ENCODE results near the gene FKTN.

GRCh38 chr9:105515811-105516413 is 42.0 kb upstream of the FKTN start:
- TF ChIP-seq FOSL1 (tag; conservative IDR thresholded peaks at IDR 0.05) (no peak), GABPA (tag; conservative IDR thresholded peaks at IDR 0.05; ENCODE audit: low read depth) (no peak), MAFK (IDR thresholded peaks at IDR 0.05; ENCODE audit: low read length) (no peak), ZNF586 (CRISPR knock-in tag; conservative IDR thresholded peaks at IDR 0.05) (no peak), FOXM1 (IDR thresholded peaks at IDR 0.05; ENCODE audit: low read depth) (no peak), FOXM1 (CRISPR knock-in tag; IDR thresholded peaks at IDR 0.05; ENCODE audit: low read depth) (no peak), CTCF (IDR thresholded peaks at IDR 0.05 in 2 of 3, conservative IDR thresholded peaks at IDR 0.05 in 1 of 3; ENCODE audit: insufficient read depth in 2 of 3, low read depth in 1 of 3, low read length in 3 of 3) (no peak), TAF1 (IDR thresholded peaks at IDR 0.05; ENCODE audit: control insufficient read depth, extremely low read depth, insufficient read depth, low read length, severe bottlenecking) (no peak), ATF7 (IDR thresholded peaks at IDR 0.05) (no peak), MTF1 (CRISPR knock-in tag; IDR thresholded peaks at IDR 0.05; ENCODE audit: borderline replicate concordance) (no peak), BRD4 (IDR thresholded peaks at IDR 0.05) (no peak), MYC (IDR thresholded peaks at IDR 0.05; ENCODE audit: low read depth, low read length) (no peak), MYC (CRISPR knock-in tag; IDR thresholded peaks at IDR 0.05; ENCODE audit: borderline replicate concordance, low read depth) (no peak), CCAR2 (IDR thresholded peaks at IDR 0.05; ENCODE audit: low read depth, low read length) (no peak)
